GM12875 (cell line): ENCODE measurements around the gene TTBK2.
A peak's percentile ranks its signal among the peaks of the same experiment; 100 is the strongest.
"Not testable (repeated sequence)": the region's sequence is repeated elsewhere in the genome, so short reads cannot be mapped to it uniquely, and the experiment has no call there.

Experiments used
- H3K4me3 ChIP-seq: one replicate; pipeline ENCODE4 v1.5.1; 2011; ENCODE audit warnings: low read depth, low read length, control low read depth
- CTCF ChIP-seq: IDR thresholded peaks from 2 replicates; pipeline ENCODE4 v1.5.1; 2011; ENCODE audit warnings: low read depth, mild to moderate bottlenecking, control low read depth, inconsistent platforms, low read length, moderate library complexity, borderline replicate concordance; ENCODE audit not compliant: insufficient read depth

The TTBK2 gene

GRCh38 chr15:42920519-42921341 is at the start of gene TTBK2:
TTBK2 (minus strand) TSS chr15:42920778; CDS start chr15:42878617, 42,161 bp downstream.
- H3K4me3 ChIP-seq: peak within 1 kb of the TSS; percentile 93
- TF ChIP-seq CTCF: no peak

- TF ChIP-seq CTCF: no peak
Measured at GRCh38 chr15:42964476-42964875, 43.9 kb upstream of the TTBK2 start.

GRCh38 chr15:42955518-42955917 is 34.9 kb upstream of the TTBK2 start:
- TF ChIP-seq CTCF: no peak
- H3K4me3 ChIP-seq: no peak overlapping the region

More at GRCh38 chr15:42964476-42964875, 43.9 kb upstream of the TTBK2 start:
- no peak overlapping the region for H3K4me3 ChIP-seq

- no peak overlapping the region for H3K4me3 ChIP-seq
- TF ChIP-seq CTCF: no peak
Measured at GRCh38 chr15:42954291-42954690, 33.7 kb upstream of the TTBK2 start.

- not testable (repeated sequence) for H3K4me3 ChIP-seq
Measured at GRCh38 chr15:42948898-42949297, 28.3 kb upstream of the TTBK2 start.

GRCh38 chr15:42940527-42940926 is 19.9 kb upstream of the TTBK2 start:
- no peak for TF ChIP-seq CTCF
- no peak overlapping the region for H3K4me3 ChIP-seq

- TF ChIP-seq CTCF: no peak
- no peak overlapping the region for H3K4me3 ChIP-seq
Measured at GRCh38 chr15:42939841-42940240, 19.3 kb upstream of the TTBK2 start.

- H3K4me3 ChIP-seq: no peak overlapping the region
- no peak for TF ChIP-seq CTCF
Measured at GRCh38 chr15:42937143-42937542, 16.6 kb upstream of the TTBK2 start.
